Measurements from ENCODE around the gene P2RX3. TPM values are rescaled to one million over a fixed set of nuclear protein-coding genes. Genes with fewer than 3 reads are reported as not detected.

Gene P2RX3
- total and polyA plus RNA-seq, 2 donors (not counting 1 experiment from before 2014, with no cell fraction given): not detected

DNA sequence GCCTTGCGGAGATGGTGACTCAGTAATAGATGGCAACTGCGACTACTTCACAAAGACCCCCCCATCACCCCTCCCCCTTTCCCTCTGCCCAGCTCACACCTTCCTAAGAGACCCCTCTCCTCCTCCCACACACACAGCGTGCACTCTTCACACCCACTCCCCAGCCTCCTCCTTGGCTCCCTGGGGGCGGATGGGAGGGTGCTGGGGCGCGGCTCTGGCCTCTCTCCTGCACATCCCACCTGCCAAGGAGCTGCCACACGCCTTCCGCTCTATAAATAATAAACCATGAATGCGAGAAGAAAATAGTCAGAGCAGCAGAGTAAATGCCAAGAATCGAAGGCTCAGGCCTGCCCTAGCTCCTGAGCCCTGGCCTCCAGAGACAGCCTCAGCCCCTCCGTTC, 4.5 kb downstream of the P2RX3 start:
- H3K27me3 ChIP-seq (ENCODE audit: control insufficient read depth, insufficient read depth, low read length): peaks cover 16% of the 10 kb centered on the region
- H4K20me1 ChIP-seq (ENCODE audit: control insufficient read depth, extremely low read depth, insufficient read depth, low read length): no peaks in the 10 kb centered on the region
- H3K4me3 ChIP-seq (replicated peaks in 1 of 4; ENCODE audit: control extremely low read depth in 1 of 4, insufficient read depth in 1 of 4, low read depth in 3 of 4, low read length in 4 of 4): no peak overlapping the region
- no peak for DNase-seq (ENCODE audit: low read depth in 2 of 2)
- TF ChIP-seq, protein P1, sequence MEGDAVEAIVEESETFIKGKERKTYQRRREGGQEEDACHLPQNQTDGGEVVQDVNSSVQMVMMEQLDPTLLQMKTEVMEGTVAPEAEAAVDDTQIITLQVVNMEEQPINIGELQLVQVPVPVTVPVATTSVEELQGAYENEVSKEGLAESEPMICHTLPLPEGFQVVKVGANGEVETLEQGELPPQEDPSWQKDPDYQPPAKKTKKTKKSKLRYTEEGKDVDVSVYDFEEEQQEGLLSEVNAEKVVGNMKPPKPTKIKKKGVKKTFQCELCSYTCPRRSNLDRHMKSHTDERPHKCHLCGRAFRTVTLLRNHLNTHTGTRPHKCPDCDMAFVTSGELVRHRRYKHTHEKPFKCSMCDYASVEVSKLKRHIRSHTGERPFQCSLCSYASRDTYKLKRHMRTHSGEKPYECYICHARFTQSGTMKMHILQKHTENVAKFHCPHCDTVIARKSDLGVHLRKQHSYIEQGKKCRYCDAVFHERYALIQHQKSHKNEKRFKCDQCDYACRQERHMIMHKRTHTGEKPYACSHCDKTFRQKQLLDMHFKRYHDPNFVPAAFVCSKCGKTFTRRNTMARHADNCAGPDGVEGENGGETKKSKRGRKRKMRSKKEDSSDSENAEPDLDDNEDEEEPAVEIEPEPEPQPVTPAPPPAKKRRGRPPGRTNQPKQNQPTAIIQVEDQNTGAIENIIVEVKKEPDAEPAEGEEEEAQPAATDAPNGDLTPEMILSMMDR (conservative IDR thresholded peaks at IDR 0.05 in 1 of 2, IDR thresholded peaks at IDR 0.05 in 1 of 2; ENCODE audit: low read depth in 1 of 2, low read length in 2 of 2): no peak
- no peak for TF ChIP-seq EZH2 (IDR thresholded peaks at IDR 0.05; ENCODE audit: low read length, missing control alignments)
- H3K27ac ChIP-seq (ENCODE audit: insufficient read depth, low read length): no peak overlapping the region
- no peak overlapping the region for H3K4me2 ChIP-seq (ENCODE audit: extremely low read depth, insufficient read depth, low read length)
- no peaks in the 10 kb centered on the region for H3K9me3 ChIP-seq (ENCODE audit: control insufficient read depth, insufficient read depth, low read depth, low read length)
- no peaks in the 10 kb centered on the region for H3K36me3 ChIP-seq (ENCODE audit: control insufficient read depth, insufficient read depth, low read length)
- no peak overlapping the region for H2AFZ ChIP-seq (ENCODE audit: low read length)
- no peak overlapping the region for H3K9ac ChIP-seq (ENCODE audit: insufficient read depth, low read length)
- no peaks in the 10 kb centered on the region for H3K79me2 ChIP-seq (ENCODE audit: control insufficient read depth, insufficient read depth, low read length)
- H3K4me1 ChIP-seq (ENCODE audit: control insufficient read depth, extremely low read depth, insufficient read depth, low read length): no peaks in the 10 kb centered on the region

DNA sequence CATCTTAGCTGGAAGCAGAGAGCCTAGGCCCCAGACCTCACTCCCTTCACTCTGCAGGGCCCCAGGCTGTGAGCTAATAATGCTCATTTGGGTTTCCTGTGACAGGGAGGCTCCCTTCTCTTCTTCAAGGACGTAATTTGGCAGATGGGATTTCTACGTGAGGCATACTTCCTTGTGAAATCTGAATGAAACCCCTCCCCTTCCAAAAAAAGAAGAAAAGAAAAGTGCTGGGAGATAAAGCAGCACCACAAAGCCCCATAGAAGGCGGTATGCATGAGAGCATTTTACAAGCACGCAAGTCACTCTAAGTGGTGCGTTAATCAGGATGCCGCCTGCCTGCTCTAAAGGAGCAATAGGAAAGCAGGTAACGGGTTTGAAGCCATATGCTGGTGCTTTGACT, 5.7 kb downstream of the P2RX3 start:
- Histone ChIP-seq H3K27me3 (ENCODE audit: control insufficient read depth, insufficient read depth, low read length) (peaks cover 11% of the 10 kb centered on the region), H3K9ac (ENCODE audit: insufficient read depth, low read length) (no peak overlapping the region), H3K79me2 (ENCODE audit: control insufficient read depth, insufficient read depth, low read length) (no peaks in the 10 kb centered on the region), H3K4me2 (ENCODE audit: extremely low read depth, insufficient read depth, low read length) (no peak overlapping the region), H3K4me1 (ENCODE audit: control insufficient read depth, extremely low read depth, insufficient read depth, low read length) (no peaks in the 10 kb centered on the region), H4K20me1 (ENCODE audit: control insufficient read depth, extremely low read depth, insufficient read depth, low read length) (no peaks in the 10 kb centered on the region), H2AFZ (ENCODE audit: low read length) (no peak overlapping the region), H3K36me3 (ENCODE audit: control insufficient read depth, insufficient read depth, low read length) (no peaks in the 10 kb centered on the region), H3K4me3 (replicated peaks in 1 of 4; ENCODE audit: control extremely low read depth in 1 of 4, insufficient read depth in 1 of 4, low read depth in 3 of 4, low read length in 4 of 4) (no peak overlapping the region), H3K9me3 (ENCODE audit: control insufficient read depth, insufficient read depth, low read depth, low read length) (no peaks in the 10 kb centered on the region), H3K27ac (ENCODE audit: insufficient read depth, low read length) (no peak overlapping the region)
- TF ChIP-seq, protein P1 (conservative IDR thresholded peaks at IDR 0.05 in 1 of 2, IDR thresholded peaks at IDR 0.05 in 1 of 2; ENCODE audit: low read depth in 1 of 2, low read length in 2 of 2): no peak
- TF ChIP-seq EZH2 (IDR thresholded peaks at IDR 0.05; ENCODE audit: low read length, missing control alignments): no peak
- DNase-seq (ENCODE audit: low read depth in 2 of 2): no peak

DNA sequence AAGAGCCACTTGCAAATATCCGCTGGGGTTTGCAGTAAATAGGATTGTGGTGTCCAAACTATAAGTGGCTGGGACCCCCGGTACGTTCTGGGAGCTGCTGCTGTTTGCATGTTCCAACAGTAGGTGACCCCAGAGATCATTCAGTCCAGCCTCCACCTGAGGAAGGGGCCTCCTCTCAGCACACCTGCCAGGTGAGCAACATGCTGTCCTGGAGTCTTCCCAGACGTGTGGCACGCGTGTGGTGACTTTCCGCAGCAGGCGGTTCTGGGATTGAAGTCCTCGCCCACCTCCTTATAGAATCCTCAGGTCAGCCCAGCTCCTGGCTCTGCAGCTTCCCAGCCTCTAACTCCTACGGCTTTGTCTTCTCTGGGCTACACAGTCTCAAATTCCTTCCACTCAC, 6.7 kb downstream of the P2RX3 start:
- Histone ChIP-seq H3K27me3 (ENCODE audit: control insufficient read depth, insufficient read depth, low read length) (peaks cover 3% of the 10 kb centered on the region), H3K9ac (ENCODE audit: insufficient read depth, low read length) (no peak overlapping the region), H3K4me2 (ENCODE audit: extremely low read depth, insufficient read depth, low read length) (no peak overlapping the region), H3K9me3 (ENCODE audit: control insufficient read depth, insufficient read depth, low read depth, low read length) (no peaks in the 10 kb centered on the region), H3K27ac (ENCODE audit: insufficient read depth, low read length) (no peak overlapping the region), H3K4me3 (replicated peaks in 1 of 4; ENCODE audit: control extremely low read depth in 1 of 4, insufficient read depth in 1 of 4, low read depth in 3 of 4, low read length in 4 of 4) (no peak overlapping the region), H4K20me1 (ENCODE audit: control insufficient read depth, extremely low read depth, insufficient read depth, low read length) (no peaks in the 10 kb centered on the region), H3K4me1 (ENCODE audit: control insufficient read depth, extremely low read depth, insufficient read depth, low read length) (no peaks in the 10 kb centered on the region), H3K36me3 (ENCODE audit: control insufficient read depth, insufficient read depth, low read length) (no peaks in the 10 kb centered on the region), H2AFZ (ENCODE audit: low read length) (no peak overlapping the region), H3K79me2 (ENCODE audit: control insufficient read depth, insufficient read depth, low read length) (no peaks in the 10 kb centered on the region)
- no peak for DNase-seq (ENCODE audit: low read depth in 2 of 2)
- TF ChIP-seq EZH2 (IDR thresholded peaks at IDR 0.05; ENCODE audit: low read length, missing control alignments): no peak
- TF ChIP-seq, protein P1 (conservative IDR thresholded peaks at IDR 0.05 in 1 of 2, IDR thresholded peaks at IDR 0.05 in 1 of 2; ENCODE audit: low read depth in 1 of 2, low read length in 2 of 2): no peak

All from fibroblast of lung (primary cell).